Measurements from ENCODE around the gene OCRL.

GRCh38 chrX:129520151-129520550 lies 19.9 kb upstream of the OCRL start:
- no peak for TF ChIP-seq POLR2AphosphoS5 (IDR thresholded peaks at IDR 0.05)
- no peak for TF ChIP-seq POLR2A (IDR thresholded peaks at IDR 0.05)
- TF ChIP-seq, protein P1, sequence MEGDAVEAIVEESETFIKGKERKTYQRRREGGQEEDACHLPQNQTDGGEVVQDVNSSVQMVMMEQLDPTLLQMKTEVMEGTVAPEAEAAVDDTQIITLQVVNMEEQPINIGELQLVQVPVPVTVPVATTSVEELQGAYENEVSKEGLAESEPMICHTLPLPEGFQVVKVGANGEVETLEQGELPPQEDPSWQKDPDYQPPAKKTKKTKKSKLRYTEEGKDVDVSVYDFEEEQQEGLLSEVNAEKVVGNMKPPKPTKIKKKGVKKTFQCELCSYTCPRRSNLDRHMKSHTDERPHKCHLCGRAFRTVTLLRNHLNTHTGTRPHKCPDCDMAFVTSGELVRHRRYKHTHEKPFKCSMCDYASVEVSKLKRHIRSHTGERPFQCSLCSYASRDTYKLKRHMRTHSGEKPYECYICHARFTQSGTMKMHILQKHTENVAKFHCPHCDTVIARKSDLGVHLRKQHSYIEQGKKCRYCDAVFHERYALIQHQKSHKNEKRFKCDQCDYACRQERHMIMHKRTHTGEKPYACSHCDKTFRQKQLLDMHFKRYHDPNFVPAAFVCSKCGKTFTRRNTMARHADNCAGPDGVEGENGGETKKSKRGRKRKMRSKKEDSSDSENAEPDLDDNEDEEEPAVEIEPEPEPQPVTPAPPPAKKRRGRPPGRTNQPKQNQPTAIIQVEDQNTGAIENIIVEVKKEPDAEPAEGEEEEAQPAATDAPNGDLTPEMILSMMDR (IDR thresholded peaks at IDR 0.05), result no peak
- no peak for TF ChIP-seq EP300 (IDR thresholded peaks at IDR 0.05)

Data from gastroesophageal sphincter (tissue), 3 donors.